Pons (tissue), 1 donor: ENCODE results near the gene HOXB2.

ENCODE experiments used
- DNase-seq: peaks from one replicate; pipeline ENCODE4 v3.0.0-alpha.2; 2016; ENCODE audit warnings: low spot score

The HOXB2 gene

GRCh38 chr17:48565925-48566710 lies 21.2 kb upstream of the HOXB2 start:
- no peak for DNase-seq

- DNase-seq = no peak
These were observed 20.2 kb upstream of the HOXB2 start for GRCh38 chr17:48565022-48565554.

GRCh38 chr17:48564188-48565021 lies 19.5 kb upstream of the HOXB2 start:
- no peak for DNase-seq

GRCh38 chr17:48563867-48564187 lies 18.9 kb upstream of the HOXB2 start:
- DNase-seq = no peak

GRCh38 chr17:48563385-48563838 lies 18.5 kb upstream of the HOXB2 start:
- no peak for DNase-seq

GRCh38 chr17:48562934-48563333 lies 18.0 kb upstream of the HOXB2 start:
- DNase-seq = no peak

GRCh38 chr17:48561884-48562810 lies 17.2 kb upstream of the HOXB2 start:
- DNase-seq = no peak

- no peak for DNase-seq
These were observed 15.2 kb upstream of the HOXB2 start for GRCh38 chr17:48559840-48560817.

GRCh38 chr17:48559122-48559839 lies 14.4 kb upstream of the HOXB2 start:
- DNase-seq = no peak

- no peak for DNase-seq
These were observed 13.9 kb upstream of the HOXB2 start for GRCh38 chr17:48558831-48559121.

GRCh38 chr17:48558057-48558830 lies 13.3 kb upstream of the HOXB2 start:
- DNase-seq = no peak

GRCh38 chr17:48556576-48557401 lies 11.9 kb upstream of the HOXB2 start:
- DNase-seq = no peak

- no peak for DNase-seq
These were observed 11.3 kb upstream of the HOXB2 start for GRCh38 chr17:48556229-48556575.

GRCh38 chr17:48555258-48556228 lies 10.6 kb upstream of the HOXB2 start:
- no peak for DNase-seq

GRCh38 chr17:48554412-48555257 lies 9.7 kb upstream of the HOXB2 start:
- DNase-seq = no peak

- DNase-seq = no peak
These were observed 8.9 kb upstream of the HOXB2 start for GRCh38 chr17:48553826-48554225.

GRCh38 chr17:48553190-48553547 lies 8.3 kb upstream of the HOXB2 start:
- no peak for DNase-seq
